Measurements from ENCODE around the gene RPS19BP1.

DNA sequence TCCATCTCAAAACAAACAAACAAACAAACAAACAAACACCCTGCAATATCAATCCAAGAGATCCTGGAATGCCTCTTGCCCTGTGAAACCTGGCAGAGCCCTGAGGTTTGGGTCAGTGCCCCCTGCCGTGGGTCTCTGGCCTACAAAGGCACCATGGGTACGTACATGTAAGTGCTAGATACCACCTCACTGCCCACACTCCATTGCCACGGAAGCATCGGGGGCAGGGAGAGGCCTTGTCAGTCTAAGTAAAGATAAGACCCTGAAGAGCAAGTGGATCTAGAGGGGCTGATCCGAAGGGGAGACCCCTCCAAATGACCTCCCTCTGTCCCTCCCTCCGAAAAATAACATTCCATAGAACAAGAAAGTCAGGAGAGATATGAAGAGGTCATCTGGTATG lies 32.4 kb downstream of the RPS19BP1 start:
- TF ChIP-seq, protein P1, sequence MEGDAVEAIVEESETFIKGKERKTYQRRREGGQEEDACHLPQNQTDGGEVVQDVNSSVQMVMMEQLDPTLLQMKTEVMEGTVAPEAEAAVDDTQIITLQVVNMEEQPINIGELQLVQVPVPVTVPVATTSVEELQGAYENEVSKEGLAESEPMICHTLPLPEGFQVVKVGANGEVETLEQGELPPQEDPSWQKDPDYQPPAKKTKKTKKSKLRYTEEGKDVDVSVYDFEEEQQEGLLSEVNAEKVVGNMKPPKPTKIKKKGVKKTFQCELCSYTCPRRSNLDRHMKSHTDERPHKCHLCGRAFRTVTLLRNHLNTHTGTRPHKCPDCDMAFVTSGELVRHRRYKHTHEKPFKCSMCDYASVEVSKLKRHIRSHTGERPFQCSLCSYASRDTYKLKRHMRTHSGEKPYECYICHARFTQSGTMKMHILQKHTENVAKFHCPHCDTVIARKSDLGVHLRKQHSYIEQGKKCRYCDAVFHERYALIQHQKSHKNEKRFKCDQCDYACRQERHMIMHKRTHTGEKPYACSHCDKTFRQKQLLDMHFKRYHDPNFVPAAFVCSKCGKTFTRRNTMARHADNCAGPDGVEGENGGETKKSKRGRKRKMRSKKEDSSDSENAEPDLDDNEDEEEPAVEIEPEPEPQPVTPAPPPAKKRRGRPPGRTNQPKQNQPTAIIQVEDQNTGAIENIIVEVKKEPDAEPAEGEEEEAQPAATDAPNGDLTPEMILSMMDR (IDR thresholded peaks at IDR 0.05; ENCODE audit: low read depth, low read length, poor library complexity, severe bottlenecking), result no peak
- no peak for TF ChIP-seq EZH2phosphoT487 (IDR thresholded peaks at IDR 0.05; ENCODE audit: borderline replicate concordance, low read length)

Measured in DOHH2 (cell line).